ENCODE results near the gene ASB5.
A peak's percentile ranks its signal among the peaks of the same experiment; 100 is the strongest.

ASB5 gene

DNA sequence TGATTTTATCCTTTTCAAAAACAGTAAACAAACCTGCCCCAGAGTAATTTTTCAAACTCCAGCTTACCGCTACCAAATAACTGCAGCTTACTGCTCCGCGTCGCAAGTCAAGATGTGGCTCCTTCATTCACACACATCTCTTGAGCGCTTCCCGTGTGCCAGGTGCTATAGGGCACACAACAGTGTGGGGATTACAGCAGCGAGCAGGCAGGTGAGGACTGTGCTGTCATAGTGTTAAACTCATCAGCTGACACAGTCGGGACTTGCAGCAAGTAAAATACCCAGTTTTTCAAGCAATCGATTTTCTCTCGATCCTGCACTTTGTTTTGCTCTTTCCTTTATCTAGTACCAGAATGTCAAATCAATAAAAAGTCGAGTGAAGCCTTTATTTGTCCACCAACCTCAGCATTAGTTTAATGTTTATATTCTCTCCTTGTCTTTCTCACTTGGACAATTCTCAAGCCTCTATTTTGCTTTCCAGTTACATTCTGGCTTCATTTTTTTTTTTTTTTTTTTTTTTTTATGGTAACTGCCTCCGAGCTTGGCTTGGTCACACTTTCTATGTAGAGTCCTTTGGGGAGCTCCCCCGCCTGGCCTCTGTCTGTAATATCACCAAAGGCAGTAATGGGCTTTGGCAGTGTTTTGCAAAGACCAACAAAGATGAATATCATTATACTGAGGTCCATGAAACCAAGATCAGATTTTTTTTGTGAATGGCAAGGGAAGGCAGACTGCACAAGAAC, 8.3 kb upstream of the ASB5 start:
- peak; percentile 2 for DNase-seq

DNA sequence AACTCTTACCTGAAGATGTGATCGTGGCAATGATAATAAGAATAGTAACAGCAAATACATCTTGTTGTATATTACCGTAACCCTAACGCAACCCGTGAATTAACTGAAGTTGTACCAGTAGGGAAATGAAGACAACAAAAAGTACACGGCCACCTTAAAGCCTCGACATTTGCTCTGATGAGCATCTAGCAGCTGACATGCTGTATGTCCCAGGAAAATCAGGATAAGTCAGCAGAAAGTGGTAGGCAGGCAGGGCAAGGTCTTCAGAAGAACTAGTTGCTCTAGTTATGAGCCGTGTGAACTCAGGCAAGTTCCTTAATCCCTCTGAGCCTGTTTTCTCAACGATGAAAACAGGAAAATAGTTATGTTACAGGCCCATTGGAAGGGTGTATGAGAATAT, 7.7 kb upstream of the ASB5 start:
- DNase-seq: no peak

DNA sequence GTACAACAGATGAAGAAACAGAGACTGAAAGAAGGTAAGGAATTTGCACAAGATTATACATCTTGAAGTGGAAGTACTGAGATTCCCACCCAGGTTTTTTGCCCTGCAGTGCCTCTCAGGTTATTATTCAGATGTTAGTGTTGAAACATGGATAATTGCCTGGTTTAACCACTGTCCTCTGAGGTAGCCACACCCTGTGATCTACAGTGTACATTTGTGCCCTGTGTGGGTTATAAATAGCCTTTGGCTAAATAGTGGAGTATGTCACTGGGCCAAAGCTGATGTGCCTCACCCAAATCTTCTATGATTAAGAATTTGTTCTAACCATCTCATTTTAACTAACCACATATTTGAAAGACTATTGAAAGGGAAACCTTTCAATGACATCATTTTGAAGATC, 5.4 kb upstream of the ASB5 start:
- DNase-seq: no peak

DNA sequence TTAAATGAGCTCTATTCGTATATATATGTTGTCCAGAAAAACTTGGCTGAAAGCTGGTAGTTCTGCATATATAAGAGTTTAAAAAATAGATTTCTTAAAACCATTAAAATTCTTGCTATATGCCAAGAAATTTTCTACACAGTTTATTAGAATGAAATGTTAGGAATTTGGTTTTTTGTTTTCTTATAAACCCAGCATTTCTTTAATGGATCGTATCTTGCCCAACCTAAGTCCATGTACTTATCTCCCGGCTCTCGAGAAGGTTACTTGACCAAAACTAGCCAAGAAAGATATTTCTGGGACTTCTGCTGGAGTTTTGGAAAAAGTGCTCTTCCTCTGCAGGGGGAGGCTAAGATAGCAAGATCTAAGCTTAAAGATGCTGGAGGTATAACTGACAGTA, 4.7 kb upstream of the ASB5 start:
- no peak for DNase-seq

DNA sequence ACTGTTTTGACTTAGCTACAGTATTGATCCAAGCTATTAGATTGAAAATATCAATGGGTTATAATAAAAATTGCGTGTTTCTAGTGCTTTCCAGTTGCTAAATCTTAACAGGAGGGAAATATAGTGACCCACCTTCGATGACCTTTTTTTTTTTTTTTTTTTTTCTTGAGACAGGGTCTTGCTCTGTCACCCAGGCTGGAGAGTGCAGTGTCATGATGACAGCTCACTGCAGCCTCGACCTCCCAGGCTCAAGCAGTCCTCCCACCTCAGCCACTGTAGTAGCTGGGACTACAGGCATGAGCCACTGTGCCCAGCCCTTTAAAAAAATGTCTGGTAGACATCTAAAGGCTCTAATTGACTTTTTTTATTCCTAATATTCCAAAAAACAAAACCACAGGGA, 3.8 kb upstream of the ASB5 start:
- no peak for DNase-seq

DNA sequence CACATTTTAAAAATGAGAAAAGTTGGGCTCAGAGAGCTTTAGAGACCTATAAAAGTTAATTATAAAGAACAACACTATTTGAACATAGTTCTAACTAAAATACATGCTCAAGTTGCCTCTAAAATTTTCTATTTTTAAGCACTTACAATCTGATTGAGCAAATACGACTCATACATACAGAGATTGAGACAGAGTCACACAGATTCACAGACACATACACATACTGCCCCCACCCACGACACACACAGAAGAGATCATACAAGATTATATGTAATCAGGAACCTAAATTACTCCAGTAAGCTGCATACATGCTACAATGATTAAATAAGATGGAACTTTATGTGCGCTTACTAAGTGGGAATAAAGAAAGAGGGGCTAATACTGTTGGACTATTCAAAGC, 2.7 kb upstream of the ASB5 start:
- no peak for DNase-seq

DNA sequence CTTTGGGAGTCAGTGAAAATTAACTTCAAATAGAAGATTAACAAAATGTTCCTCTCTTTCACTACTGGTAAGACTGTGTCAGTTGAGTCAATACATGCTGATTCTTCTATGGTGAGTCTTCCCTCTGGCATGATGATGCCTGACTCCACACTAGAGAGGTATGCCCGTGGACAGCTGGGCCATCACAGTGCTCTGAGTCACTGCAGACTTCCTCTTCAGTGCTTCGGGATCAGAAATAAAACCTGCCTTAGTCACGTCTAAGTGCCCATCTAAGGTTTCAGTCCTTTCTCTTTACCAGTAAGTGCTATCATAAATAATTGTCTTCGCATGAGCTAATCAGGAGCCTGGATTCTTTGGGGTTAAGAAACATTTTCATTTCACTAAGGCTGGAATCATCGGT, 1.6 kb upstream of the ASB5 start:
- no peak for DNase-seq

DNA sequence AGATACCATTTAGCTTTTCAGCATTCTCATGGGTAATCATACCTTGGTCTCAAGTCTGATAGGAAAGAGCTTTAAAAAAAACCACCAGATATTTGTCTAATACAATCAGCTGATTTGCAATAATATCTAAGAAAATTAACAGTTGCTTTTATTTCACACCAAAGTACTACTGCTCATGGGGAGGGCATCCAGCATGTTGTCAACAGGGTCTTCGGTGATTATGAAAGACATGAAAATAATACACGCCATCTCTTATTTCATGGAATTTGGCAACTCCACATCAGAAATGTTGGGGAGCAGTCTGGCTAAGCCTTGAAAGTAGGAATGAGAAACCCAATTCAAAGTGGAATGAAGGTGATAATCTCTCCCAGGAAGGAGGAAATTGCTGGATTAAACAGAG, 3.0 kb downstream of the ASB5 start:
- DNase-seq: no peak

DNA sequence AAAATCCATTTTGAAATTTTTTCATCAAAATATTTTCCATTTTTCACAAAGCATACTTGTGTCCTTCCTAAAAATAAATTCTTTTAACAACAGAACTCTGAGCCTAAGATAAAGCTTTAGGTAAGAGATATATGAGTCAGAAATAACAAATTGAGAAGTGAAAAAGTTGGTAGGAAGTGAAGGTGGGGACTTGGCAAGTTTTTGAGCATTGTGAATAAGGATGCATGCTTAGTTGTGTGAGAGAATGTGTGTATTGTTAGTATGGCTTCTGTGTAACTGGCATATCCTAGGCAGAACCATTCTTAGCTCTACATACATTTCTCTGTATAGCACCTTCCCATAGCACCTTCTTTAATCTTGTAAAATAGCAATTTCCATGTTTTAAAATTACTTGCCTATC, 6.8 kb downstream of the ASB5 start:
- no peak for DNase-seq

DNA sequence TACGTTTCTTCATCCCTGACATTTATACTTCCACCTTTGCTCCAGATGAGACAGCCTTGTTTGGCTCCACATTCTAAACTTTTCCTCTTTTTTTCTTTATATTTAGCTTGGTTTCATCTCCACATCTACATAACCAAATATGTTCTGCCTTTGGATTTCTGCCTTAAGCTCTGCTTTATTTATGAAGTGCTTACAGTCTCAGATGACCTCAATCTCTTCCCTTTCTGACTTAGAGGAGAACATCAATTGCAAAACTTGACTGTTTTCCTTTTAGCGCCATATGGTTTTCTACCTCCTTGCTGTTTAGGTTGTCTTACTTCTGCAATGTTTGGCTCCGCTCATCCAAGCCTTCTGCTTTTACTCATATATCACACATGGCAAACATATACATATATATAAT, 7.5 kb downstream of the ASB5 start:
- no peak for DNase-seq

DNA sequence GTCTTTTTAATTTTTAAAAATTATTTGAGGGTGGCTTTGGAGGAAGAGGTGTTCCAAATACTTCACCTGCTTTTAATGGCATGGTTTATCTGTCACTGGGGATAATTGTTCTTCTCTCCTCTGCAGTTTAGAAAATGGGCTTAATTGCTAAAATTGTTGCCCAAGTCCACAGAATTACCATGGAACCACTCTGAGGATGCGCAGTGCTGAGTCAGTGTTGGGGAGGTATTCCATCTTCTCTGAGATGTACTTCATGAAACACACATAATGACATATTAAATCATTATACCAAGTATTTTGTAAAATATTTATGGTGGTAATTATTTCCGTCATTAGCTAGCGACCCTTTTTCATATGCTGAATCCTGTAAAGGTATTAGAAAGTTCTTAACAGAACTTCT, 8.0 kb downstream of the ASB5 start:
- no peak for DNase-seq

DNA sequence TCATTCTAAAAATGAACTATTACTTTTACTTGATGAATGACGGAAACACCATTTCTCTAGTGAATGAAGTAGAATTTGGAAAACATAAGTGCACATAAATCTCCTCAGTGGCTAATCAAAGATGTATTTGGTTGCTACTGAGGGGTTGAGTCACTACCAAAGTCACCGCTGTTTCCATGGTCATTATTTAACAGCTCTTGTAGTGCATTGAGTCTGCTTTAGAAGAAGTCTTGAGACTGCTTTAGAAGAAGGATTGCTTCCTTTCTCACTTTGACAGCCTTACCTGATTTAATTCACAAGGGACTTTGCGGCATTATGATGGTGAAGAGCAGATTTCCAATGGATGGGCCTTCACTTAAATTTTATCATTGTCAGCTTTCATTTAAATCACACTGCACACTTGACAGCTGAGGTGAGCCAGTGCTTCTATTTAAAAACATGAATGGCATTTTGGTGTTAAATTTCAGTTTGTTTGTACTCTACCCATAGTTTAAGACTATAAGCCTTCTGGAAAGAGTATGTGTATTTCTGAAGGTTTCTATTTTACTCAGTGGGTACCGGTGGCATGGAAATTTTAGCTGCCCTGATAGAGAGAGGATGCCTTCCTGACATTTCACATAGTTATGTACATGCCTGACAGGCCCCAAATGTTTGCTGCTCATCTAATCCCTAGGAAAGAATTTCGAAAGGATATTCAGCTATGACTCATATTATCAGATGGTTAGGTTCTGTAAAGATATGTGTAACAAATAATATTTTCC, 9.5 kb downstream of the ASB5 start:
- DNase-seq: no peak

DNA sequence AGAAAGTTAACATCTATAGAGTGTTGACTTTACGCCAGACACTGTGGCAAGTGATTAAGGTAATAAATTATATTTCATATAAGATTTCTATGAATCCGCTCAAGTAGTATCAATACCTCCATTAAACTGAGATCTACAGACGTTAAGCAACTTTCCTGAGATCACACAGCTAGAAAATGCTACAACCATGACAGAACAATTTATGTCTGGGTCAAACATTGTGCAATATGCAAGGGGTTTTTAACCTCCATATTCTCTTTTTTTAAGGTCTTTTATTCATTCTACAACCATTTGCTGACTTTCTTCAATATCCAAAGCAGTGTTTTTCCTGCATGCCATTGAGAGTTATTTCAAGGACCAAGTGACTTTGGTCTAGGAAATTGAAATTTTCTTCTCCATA, 10.9 kb downstream of the ASB5 start:
- DNase-seq: no peak

DNA sequence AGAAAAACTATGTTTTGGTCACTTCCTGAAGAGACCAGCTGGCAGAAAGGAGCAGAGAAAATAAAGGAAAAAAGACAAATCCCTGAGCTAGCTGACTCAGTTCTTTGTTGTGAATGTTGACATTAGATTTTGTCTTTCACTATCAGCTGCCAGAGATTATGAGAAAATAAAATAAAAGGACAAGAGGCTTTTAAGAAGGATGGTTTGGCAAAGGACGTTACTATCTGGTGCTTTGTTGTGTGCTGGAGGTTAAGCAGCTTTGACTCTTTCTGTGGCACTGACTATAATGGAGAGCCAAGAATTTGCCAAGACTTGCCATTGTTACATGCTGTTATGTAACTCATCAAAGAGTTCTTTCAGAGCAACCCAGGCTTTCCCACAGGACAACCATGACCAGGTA, 12.1 kb downstream of the ASB5 start:
- no peak for DNase-seq

DNA sequence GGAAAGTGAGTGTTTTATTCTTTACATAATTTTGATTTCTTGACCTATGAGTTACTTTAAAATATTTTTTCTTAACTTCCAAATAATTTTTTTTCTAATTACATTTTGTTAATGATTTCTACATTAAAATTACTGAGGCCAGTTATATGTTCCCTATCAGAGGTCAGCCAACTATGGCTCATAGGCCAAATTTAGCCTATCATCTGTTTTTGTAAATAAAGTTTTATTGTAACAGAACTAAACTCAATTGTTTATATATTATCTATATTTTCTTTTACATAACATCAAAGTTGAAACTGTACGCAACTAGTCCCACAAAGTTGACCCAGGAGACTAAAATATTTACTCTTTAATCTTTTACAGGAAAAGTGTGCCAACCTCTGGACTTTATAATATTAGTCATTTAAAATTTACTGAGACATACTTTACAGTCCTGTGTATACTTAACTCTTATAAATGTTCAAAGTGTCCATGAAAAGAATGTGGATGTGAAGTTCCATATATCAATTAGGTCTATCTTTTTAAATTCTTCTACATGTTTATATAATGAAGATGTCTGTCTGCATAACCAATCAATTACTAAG, 26.2 kb downstream of the ASB5 start:
- DNase-seq: no peak

DNA sequence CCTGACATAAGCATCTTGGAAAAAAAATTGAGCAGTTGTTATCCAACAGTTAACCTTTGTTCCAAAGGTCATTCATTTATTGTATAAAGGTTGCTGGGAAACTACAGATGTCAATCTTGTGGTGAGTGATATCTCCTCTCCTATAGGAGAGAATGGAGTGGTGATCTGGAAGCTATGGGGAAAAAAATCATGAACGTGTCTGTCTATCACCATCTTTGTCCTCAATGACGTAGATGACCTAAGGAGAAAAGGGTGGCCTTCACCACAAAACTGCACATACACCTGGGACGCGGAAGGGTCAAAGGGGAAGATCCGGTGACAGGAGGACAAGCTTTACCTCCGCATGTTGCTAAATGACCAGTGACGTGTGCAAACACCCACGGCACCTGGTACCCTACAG, 27.3 kb downstream of the ASB5 start:
- DNase-seq: no peak

DNA sequence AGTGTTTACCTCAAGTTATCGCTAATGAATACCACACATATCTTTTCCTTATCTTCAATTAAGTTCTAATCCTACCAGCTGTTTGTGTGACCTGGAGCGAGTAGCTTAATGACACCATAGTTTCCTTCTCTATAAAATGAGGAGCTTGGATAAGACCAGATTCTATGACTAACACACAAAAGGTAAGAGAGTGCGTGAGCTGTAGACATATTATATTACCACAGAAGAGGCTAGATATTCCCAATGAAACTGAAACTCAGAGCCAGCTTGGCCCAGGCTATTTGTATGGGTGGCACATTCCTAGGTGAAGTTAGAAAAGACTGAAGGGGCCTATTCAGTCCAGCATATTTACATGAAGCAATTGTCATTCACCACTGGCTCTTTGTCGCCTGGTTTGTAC, 30.2 kb downstream of the ASB5 start:
- no peak for DNase-seq

DNA sequence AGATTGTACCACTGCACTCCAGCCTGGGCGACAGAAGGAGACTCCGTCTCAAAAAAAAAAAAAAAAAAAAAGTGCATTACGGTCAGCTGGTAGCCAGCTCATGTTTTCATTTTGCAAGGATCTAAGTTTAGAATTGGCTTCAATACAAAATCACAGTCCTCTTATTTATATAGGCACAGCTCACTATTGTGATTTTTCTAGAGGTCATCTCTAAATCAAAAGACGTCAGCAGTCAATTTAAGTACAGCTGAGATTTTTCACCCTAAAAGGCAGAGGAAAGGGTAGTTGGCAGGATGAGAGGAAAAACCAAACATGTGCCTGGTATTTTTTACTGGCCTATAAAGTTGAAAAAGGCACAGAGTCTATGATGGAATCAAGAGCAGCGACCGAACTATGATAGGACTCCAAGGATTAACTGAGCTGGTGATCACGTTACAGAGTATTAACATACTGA, 30.8 kb downstream of the ASB5 start:
- DNase-seq: no peak

DNA sequence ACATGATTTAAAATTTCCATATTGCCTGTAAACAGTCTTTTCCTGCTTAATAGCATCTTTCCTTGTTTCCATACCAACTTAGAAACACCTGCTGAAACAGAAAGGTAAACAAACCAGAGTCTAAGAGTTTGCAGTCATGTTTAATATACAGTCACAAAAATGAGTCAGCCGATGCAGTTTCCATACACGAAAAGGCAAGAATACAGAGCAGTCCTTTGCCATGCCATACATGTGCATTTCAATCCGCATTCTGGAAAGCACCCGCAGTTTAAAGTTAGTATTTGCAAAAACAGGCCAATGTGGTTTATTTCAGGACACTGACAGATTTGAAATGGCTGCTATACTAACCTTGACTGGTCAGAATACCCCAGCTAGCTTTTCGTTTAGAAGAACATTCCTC, 32.1 kb downstream of the ASB5 start:
- no peak for DNase-seq

DNA sequence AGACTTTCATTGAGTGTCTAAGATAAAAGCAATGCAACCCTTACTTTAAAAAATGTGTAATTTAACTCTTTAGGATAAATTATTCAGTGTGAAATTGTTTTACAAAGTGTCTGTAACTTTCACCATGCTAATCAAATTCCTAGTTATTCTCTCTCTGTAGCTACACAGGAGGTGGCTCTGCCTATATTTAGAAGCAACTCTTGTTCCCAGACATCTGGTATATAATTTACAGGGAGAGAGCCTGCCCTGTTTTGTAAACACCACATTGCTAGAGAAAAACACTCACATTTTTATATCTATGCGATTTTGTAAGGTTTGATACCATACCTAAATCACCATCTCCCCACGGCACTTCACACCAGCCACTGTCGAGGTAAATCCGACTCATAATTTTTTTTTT, 38.2 kb downstream of the ASB5 start:
- DNase-seq: no peak

DNA sequence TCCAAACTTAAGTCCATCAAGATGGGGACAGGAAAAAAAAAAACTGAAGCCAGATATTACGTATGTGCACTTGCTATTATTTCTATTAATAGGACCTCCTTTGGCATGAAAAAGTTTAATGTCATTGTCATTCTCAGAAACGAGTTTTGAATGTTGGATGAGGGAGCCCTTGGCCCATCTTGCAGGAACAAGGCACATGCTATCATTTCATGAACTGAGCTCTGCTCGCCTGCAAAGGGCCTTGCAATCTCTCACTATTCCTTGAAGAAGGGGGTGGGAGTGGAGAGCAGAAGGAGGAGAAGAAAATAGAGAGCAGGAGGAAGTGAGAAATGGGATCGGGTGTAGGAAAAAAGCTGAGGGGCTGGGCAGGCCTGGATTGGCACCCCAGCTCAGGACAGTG, 39.4 kb downstream of the ASB5 start:
- DNase-seq: no peak

DNA sequence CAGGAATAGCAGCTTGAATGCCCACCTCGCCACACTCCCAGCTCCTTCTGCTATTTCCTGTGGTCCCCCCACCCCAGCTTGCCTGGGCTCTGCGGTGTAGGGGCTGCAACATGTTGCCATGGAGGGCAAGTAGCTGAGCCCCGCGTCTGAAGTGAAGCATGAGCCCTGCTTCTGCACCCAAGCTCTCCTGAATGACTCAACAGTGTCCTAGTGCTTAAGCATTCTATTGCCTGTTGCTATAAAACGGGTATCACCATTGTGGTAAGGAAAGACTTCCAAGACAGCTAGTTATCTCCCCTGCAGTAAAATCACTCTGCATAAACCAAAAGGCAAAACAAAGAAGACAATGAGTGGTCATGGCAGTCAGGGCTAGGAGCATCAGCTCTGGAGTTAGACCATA, 42.3 kb downstream of the ASB5 start:
- no peak for DNase-seq

DNA sequence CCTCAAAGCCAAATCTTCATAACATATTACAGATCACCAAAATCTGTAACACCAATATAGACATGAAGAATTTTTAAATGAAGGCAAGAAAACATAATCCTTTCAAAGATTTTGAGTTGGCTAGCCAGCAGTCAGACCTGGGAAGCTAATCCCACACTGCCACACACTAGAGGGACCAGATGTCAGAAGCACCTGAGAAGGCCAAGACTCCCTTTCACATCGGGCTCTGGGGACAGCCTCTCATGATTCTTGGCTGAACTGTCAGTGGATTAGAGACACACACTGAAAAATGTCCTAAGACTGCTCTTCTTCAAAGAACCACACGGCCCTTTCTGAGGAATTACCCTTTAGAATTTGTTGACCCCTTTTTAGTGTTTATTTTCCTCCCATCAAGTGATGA, 45.5 kb downstream of the ASB5 start:
- no peak for DNase-seq

DNA sequence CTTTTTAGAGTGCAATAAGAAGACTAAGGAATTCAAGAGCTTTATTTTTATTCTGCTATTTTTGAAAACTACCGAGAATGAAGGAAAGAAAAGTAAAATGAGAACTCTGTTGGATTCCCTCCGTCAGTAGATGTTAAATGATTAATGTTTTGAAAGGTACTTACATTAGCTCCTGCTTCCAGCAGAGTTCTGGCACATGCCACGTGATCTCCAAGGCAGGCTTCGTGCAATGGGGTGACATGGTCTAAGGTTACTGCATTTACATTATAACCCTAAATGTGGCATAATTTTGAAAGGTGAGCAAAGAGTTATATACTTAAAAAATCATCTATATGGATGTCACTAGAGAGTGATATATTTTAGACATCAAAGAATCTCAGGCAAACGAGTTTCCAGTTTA, 46.9 kb downstream of the ASB5 start:
- no peak for DNase-seq

DNA sequence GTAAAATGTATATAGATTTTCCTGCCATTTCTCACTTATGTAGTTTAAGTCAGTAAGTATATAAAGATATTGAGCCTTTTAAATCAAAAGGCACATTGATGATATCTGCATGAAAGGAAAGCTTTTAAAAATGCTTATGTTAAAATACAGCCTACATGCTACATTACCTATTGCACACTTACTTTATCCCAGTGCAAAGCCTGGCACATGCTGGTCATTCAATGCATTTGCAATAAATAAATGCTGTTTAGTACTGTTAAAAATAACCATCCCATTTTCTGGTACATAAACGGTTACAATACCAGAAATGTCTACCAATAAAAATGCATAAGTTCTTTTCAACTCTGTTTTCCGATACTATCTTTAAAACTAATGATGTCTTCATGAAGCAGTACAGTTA, 51.5 kb downstream of the ASB5 start:
- no peak for DNase-seq

All from DMS79 (cell line).